Measurements from ENCODE around the gene ACACB. TPM values are rescaled to one million over a fixed set of nuclear protein-coding genes. Genes with fewer than 3 reads are reported as not detected.

The ACACB gene
- total RNA-seq, 1 experiment from 2014 or later = 21.7 TPM

GRCh38 chr12:109203480-109203879, 87.1 kb downstream of the ACACB start:
- intact Hi-C loops (cut with micrococcal nuclease) = no loop called here
- CTCF ChIA-PET = no interaction called here
- H3K4me2 ChIP-seq (ENCODE audit: low read length) = no peak overlapping the region
- BruUV-seq (replicated peaks) = no TSS peak
- DNase-seq (no peak), ATAC-seq (no peak)
- H4K20me1 ChIP-seq (ENCODE audit: low read length) = no peaks in the 10 kb centered on the region
- H3K9me3 ChIP-seq (ENCODE audit: low read length) = no peaks in the 10 kb centered on the region
- no peak overlapping the region for H3K27ac ChIP-seq (ENCODE audit: low read length)
- H3K9me2 ChIP-seq (replicated peaks; ENCODE audit: low read length) = no peaks in the 10 kb centered on the region
- POLR2A ChIA-PET (ENCODE audit: unreplicated experiment) = no interaction called here
- no peaks in the 10 kb centered on the region for H3K79me2 ChIP-seq (ENCODE audit: low read length)
- no peak for TF ChIP-seq EZH2 (IDR thresholded peaks at IDR 0.05; ENCODE audit: low read length, unreplicated experiment)
- TF ChIP-seq, protein P1, sequence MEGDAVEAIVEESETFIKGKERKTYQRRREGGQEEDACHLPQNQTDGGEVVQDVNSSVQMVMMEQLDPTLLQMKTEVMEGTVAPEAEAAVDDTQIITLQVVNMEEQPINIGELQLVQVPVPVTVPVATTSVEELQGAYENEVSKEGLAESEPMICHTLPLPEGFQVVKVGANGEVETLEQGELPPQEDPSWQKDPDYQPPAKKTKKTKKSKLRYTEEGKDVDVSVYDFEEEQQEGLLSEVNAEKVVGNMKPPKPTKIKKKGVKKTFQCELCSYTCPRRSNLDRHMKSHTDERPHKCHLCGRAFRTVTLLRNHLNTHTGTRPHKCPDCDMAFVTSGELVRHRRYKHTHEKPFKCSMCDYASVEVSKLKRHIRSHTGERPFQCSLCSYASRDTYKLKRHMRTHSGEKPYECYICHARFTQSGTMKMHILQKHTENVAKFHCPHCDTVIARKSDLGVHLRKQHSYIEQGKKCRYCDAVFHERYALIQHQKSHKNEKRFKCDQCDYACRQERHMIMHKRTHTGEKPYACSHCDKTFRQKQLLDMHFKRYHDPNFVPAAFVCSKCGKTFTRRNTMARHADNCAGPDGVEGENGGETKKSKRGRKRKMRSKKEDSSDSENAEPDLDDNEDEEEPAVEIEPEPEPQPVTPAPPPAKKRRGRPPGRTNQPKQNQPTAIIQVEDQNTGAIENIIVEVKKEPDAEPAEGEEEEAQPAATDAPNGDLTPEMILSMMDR (conservative IDR thresholded peaks at IDR 0.05; ENCODE audit: low read depth, low read length) = peak; percentile 22; the same call in 1 of the 2 replicates
- H3K36me3 ChIP-seq (ENCODE audit: low read depth, low read length) = peaks cover 7% of the 10 kb centered on the region
- H2AFZ ChIP-seq (ENCODE audit: low read length) = no peak overlapping the region
- no peaks in the 10 kb centered on the region for H3K4me1 ChIP-seq (ENCODE audit: insufficient read depth, low read length)
- H3K9ac ChIP-seq (ENCODE audit: low read length) = no peak overlapping the region
- H3F3A ChIP-seq (ENCODE audit: low read length, unreplicated experiment) = no peaks in the 10 kb centered on the region
- no peak overlapping the region for H3K4me3 ChIP-seq (ENCODE audit: low read length)
- H3K27me3 ChIP-seq (ENCODE audit: low read length) = no peaks in the 10 kb centered on the region

DNA sequence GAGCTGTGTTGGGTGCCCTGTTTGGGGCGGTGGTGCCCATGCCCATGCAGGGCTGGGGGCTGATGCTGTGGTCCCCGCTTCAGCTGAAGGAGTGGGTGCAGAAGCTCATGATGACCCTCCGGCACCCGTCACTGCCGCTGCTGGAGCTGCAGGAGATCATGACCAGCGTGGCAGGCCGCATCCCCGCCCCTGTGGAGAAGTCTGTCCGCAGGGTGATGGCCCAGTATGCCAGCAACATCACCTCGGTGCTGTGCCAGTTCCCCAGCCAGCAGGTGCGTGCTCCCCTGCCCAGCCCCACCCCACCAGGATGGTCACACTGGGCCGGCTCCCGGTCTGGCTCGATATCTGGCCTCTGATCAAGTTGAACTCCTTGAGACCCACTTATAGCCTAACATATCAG, 92.7 kb downstream of the ACACB start:
- ATAC-seq (no peak), DNase-seq (no peak)
- H3K9ac ChIP-seq (ENCODE audit: low read length) = no peak overlapping the region
- H3F3A ChIP-seq (ENCODE audit: low read length, unreplicated experiment) = peaks cover 6% of the 10 kb centered on the region
- no peaks in the 10 kb centered on the region for H3K4me1 ChIP-seq (ENCODE audit: insufficient read depth, low read length)
- no peak for TF ChIP-seq EZH2 (IDR thresholded peaks at IDR 0.05; ENCODE audit: low read length, unreplicated experiment)
- TF ChIP-seq, protein P1 (conservative IDR thresholded peaks at IDR 0.05; ENCODE audit: low read depth, low read length) = no peak
- no peak for TF ChIP-seq EZH2phosphoT487 (IDR thresholded peaks at IDR 0.05; ENCODE audit: borderline replicate concordance, low read length)
- no peaks in the 10 kb centered on the region for H3K9me2 ChIP-seq (replicated peaks; ENCODE audit: low read length)
- intact Hi-C loops (cut with micrococcal nuclease) = no loop called here
- ChIA-PET POLR2A (ENCODE audit: unreplicated experiment) (interaction anchor here (0.6 kb wide), 1 partner anchor 55 kb away, joined by 3 read pairs; no protein-coding TSS in a partner anchor), CTCF (no interaction called here)
- H4K20me1 ChIP-seq (ENCODE audit: low read length) = no peaks in the 10 kb centered on the region
- H3K36me3 ChIP-seq (ENCODE audit: low read depth, low read length) = peaks cover 7% of the 10 kb centered on the region
- H3K27ac ChIP-seq (ENCODE audit: low read length) = no peak overlapping the region
- H2AFZ ChIP-seq (ENCODE audit: low read length) = no peak overlapping the region
- H3K79me2 ChIP-seq (ENCODE audit: low read length) = no peaks in the 10 kb centered on the region
- no peak overlapping the region for H3K4me3 ChIP-seq (ENCODE audit: low read length)
- BruUV-seq (replicated peaks) = no TSS peak
- H3K27me3 ChIP-seq (ENCODE audit: low read length) = no peaks in the 10 kb centered on the region
- H3K4me2 ChIP-seq (ENCODE audit: low read length) = no peak overlapping the region
- H3K9me3 ChIP-seq (ENCODE audit: low read length) = no peaks in the 10 kb centered on the region

DNA sequence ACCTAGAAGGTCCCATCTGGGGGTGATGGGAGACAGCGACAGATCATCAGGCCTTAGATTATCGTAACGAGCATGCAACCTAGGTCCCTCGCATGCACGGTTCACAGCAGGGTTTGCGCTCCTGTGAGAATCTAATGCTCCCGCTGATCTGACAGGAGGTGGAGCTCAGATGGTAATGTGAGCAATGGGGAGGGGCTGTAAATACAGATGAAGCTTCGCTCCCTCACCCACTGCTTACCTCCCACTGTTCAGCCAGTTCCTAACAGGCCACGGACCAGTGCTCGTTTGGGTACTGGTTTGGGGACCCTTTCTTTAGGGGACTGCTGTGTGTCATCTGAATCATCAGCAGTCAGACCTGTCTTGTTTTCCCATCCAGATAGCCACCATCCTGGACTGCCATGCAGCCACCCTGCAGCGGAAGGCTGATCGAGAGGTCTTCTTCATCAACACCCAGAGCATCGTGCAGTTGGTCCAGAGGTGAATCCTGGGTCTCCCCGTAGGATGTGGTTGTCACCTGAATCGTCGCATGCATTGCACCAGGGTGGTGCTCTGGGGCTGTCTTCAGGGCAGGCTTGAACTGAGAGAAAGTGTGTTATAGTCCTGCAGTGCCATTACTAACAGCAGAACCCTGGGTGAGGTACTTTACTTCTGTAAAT, 96.2 kb downstream of the ACACB start:
- Histone ChIP-seq H3K4me2 (ENCODE audit: low read length) (no peak overlapping the region), H3K9ac (ENCODE audit: low read length) (no peak overlapping the region), H3K9me3 (ENCODE audit: low read length) (no peaks in the 10 kb centered on the region), H4K20me1 (ENCODE audit: low read length) (no peaks in the 10 kb centered on the region), H2AFZ (ENCODE audit: low read length) (no peak overlapping the region), H3K79me2 (ENCODE audit: low read length) (no peaks in the 10 kb centered on the region), H3K4me1 (ENCODE audit: insufficient read depth, low read length) (no peaks in the 10 kb centered on the region), H3K27me3 (ENCODE audit: low read length) (no peaks in the 10 kb centered on the region), H3F3A (ENCODE audit: low read length, unreplicated experiment) (peaks cover 6% of the 10 kb centered on the region), H3K9me2 (replicated peaks; ENCODE audit: low read length) (no peaks in the 10 kb centered on the region), H3K4me3 (ENCODE audit: low read length) (no peak overlapping the region), H3K27ac (ENCODE audit: low read length) (no peak overlapping the region), H3K36me3 (ENCODE audit: low read depth, low read length) (peaks cover 3% of the 10 kb centered on the region; the same call in 1 of the 2 replicates)
- POLR2A ChIA-PET (ENCODE audit: unreplicated experiment) = no interaction called here
- TF ChIP-seq EZH2 (IDR thresholded peaks at IDR 0.05; ENCODE audit: low read length, unreplicated experiment) (no peak), EZH2phosphoT487 (IDR thresholded peaks at IDR 0.05; ENCODE audit: borderline replicate concordance, low read length) (no peak)
- TF ChIP-seq, protein P1 (conservative IDR thresholded peaks at IDR 0.05; ENCODE audit: low read depth, low read length) = no peak
- ATAC-seq (no peak), DNase-seq (no peak)
- intact Hi-C loops (cut with micrococcal nuclease) = no loop called here
- BruUV-seq (replicated peaks) = no TSS peak
- CTCF ChIA-PET = no interaction called here
